NCI-H82 treated with DMSO at 0.1 percent for 48 hours (cell line): ENCODE data around the gene FBXO17.

Experiments used
- DNase-seq: peaks from one replicate; lab custom pipeline; 2025; ENCODE audit not compliant: unreplicated experiment; lab: John Stamatoyannopoulos, UW

FBXO17 gene

DNA sequence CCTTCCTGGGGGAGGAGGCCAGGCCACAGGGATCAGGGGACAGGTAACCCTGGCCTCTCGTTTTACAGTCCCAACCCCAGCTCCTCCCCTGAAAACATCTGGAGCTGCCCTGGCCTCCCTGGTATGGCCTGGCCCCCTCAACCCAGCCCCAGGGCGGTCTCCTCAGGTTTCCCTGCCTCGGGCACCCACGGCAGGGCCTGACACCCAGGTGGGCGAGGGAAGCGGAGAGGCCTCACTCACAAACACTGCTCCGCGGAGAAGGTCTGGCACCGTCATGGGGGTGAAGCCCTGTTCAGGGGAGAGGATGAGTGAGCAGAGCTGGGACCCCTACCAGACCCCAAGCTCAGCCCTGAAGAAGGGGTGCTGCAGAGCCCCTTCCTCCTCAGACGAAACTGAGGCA is 57.0 kb downstream of the FBXO17 start:
- DNase-seq: no peak

GRCh38 chr19:38917921-38918491 is 57.5 kb downstream of the FBXO17 start:
- peak; percentile 8 for DNase-seq

DNA sequence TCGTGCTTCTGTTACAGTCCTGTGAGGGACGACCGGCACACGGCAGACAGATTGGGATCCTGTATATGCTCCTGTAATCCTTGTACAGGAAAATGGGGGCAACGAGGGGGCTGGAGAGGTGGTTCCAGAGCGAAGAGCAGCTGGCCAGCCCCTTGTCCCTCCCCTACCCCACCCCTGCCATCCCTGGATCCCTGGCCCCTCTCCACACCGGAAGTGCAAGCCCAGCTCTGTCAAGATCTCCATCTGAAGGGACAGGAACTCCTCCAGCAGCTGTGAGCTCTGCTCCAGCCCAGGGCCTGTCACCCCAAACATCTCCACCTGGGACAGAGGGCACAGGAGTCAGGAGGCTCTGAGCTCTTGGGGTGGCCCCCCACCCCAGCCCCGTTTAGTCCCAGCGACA is 58.0 kb downstream of the FBXO17 start:
- DNase-seq: no peak

- DNase-seq: no peak
These were observed 59.9 kb downstream of the FBXO17 start for GRCh38 chr19:38915329-38916321.

GRCh38 chr19:38913958-38914357 is 61.6 kb downstream of the FBXO17 start:
- DNase-seq: no peak

GRCh38 chr19:38912600-38913514 is 62.7 kb downstream of the FBXO17 start:
- no peak for DNase-seq

DNA sequence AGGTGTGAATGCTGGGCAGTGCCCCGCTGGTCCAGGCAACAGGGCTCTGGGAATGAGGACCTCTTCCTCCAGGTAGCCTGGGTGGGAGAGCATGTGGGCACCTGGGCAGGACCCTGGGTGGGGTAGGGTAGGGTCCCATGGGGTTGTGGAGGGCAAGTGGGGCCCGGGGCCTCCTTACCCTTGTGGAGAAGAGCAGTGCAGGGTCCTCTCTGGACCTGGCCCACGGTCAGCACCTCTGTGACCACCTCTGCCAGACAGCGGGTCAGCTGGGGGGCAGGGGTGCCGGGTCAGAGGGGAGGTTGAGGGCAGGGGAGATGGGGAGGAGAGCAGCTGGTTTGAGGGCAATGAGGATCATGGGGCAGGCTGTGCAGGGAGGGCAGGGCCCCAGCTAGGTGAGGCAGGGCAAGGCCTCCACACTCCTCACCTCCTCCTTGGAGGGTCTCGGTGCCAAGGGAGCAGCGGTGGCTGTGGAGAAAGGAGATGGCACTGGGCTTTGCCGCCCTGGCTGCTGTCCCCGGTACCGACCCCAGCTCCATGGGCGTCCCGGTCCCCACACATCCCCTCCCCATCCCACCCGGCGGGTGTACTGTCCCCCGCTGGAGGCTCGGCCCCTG is 64.0 kb downstream of the FBXO17 start:
- no peak for DNase-seq

DNA sequence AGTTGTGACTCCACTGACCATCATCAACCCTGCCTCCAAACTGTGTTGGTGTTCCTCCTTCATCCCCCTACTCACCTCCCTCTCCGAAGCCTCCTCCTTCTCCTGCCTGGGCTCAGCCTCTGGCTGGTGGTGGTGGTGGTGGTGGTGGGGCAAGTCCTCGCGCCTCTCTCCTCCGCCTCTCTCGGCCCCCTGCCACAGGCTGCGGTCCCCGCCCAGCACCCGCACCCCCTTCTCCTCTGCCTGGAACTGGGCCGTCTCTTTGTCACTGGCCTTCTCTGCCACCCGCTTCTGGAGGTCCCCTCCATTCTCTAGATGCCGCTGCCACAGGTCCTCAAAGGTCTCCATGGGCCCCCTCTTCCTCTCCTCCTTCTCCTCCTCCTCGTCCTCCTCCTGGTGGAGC is 65.1 kb downstream of the FBXO17 start:
- DNase-seq: no peak

GRCh38 chr19:38908911-38909310 is 66.6 kb downstream of the FBXO17 start:
- no peak for DNase-seq

GRCh38 chr19:38907670-38908069 is 67.9 kb downstream of the FBXO17 start:
- DNase-seq: no peak

GRCh38 chr19:38907227-38907626 is 68.3 kb downstream of the FBXO17 start:
- DNase-seq: no peak

DNA sequence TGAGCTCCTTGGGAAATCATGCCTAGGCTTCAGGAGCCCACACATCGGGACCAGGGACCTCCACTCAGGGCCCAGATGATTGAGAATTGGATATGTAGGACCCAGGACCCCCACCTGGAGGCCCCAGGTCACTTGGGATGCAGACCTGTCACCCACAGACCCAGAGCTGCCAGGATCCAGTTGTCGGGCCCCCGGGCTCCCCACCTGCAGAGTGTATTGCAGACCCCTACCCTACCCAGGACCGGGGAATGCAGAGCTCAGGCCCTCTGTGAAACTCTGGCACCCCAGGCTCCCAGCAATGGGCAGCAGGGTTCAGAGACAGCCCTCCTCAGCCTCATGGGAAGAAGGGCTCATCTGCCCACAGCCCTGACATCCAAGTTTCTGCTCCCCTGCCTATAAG is 69.9 kb downstream of the FBXO17 start:
- DNase-seq: no peak

GRCh38 chr19:38904581-38905539 is 70.7 kb downstream of the FBXO17 start:
- DNase-seq: no peak

- DNase-seq: no peak
These were observed 73.9 kb downstream of the FBXO17 start for GRCh38 chr19:38901683-38902082.

DNA sequence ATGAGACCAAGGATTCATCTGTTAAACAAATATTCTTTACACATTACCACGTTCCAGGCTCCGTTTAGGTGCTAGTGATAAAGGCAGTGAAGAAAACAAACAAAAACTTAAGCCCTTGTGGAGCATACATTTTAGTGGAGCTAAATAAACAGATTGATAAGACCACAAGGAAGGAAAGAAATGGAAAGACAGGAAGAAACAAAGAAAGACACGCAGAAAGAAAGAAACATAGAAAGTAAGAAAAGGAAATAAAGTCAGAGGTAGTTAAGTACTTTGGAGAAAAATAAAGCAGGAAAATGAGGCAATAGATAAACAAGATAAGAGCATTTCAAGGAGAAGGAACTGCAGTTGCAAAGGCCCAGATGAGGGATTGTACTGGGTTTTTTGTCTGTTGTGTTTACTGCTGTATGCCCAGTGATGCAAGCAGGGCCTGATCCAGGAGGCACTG is 74.8 kb downstream of the FBXO17 start:
- DNase-seq: no peak

DNA sequence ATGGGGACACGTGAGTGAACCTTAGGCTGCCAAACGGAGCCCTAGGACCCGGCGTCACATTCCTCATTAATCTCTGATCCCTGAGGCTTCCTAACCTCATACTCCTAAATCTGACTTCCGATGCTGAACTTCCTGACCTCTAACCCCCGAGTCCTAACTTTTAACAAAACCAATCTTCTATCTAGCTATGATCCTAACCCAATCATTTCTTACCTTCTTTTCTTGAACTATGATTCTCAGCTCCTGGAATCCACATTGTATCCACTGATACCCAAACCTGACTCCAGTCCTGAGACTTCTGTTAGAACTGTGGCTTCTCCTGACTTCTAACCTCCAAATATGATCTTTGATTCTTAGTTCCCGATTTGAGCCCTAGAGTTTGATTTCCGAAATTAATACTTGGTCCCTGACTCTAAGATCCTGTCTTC is 75.3 kb downstream of the FBXO17 start:
- peak; percentile 71 for DNase-seq

DNA sequence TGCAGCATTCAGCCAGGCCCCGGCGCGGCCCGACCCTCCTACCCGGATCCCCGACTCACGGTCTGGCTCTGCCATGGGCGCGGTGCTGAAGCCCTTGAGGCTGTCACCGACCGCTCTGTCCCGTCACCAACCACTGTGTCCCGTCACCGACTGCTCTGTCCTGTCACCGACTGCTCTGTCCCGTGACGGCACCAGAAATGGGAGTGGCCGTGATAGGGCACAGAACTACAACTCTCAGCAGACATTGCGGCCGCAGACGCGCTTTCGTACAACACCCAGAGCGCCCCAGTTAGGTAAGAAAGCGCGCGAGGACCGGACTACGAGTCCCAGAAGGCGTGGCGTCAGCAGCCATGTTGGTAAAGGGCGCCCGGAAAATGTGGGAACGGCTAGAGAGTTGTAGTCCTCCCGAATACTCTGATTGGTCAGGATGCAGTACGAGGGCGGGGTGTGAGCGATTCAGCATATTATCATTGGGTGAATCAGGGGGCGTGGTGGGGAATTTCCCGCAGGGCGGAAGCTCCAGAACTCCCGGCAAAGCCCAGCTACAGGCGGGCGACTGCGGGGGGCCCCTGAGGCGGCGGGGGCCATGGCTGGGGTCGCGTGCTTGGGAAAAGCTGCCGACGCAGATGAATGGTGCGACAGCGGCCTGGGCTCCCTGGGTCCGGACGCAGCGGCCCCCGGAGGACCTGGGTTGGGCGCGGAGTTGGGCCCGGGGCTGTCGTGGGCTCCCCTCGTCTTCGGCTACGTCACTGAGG is 75.9 kb downstream of the FBXO17 start, which contains the start of the genes NFKBIB and SIRT2:
Gene NFKBIB, plus strand, starts transcription at position 523 of the 755 bp plus-strand sequence. Its CDS starts 64 bp downstream, at position 587.
Gene SIRT2, minus strand, starts transcription at position 172 of the 755 bp plus-strand sequence. Its CDS starts 97 bp downstream, at position 75.
- peak; percentile 100 for DNase-seq

DNA sequence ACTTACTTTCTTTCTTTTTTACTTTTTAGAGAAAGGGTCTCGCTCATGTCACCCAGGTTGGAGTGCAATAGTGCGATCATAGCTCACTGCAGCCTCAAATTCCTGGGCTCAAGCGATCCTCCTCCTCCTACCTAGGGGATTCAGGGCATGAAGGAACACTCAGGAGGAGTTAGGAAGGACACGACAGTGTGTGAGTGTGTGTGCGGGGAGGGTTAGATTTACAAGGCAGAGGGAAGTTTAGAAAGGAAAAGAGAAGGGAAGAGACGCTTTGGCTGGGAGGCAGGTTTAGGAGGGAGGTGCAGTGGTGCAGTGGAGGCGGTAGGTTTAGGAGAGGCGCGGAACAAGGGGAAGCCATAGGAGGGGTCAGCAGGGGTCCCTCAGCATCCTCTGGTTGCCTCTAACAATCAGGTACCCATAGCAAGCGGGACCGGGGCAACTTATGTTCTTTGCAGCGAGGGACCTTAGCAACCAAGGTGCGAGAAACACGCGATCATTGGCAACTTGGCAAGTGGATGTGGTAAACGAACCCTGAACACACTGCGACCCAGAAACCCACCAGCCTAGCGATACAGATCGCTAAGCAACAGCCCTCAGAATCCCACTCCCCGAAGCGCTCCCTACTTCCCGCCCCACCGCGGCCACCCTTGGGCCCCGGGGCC is 76.6 kb downstream of the FBXO17 start:
- DNase-seq: no peak
